Glutamatergic neuron (in vitro differentiated cells): ENCODE results near the gene HOXB3. TPM values are rescaled to one million over a fixed set of nuclear protein-coding genes. Genes with fewer than 3 reads are reported as not detected.

Experiments
- DNase-seq: peaks from one replicate; pipeline ENCODE4 v3.0.0; 2022
- H3K27ac Mint-ChIP-seq: one replicate; pipeline ENCODE4 v1.8.0; 2020; ENCODE audit warnings: mild to moderate bottlenecking, mixed read lengths, inconsistent platforms; ENCODE audit not compliant: unreplicated experiment
- H3K27me3 Mint-ChIP-seq: one replicate; pipeline ENCODE4 v1.8.0; 2020; ENCODE audit warnings: mild to moderate bottlenecking, moderate library complexity, mixed read lengths, inconsistent platforms; ENCODE audit not compliant: unreplicated experiment
- H3K36me3 Mint-ChIP-seq: one replicate; pipeline ENCODE4 v1.8.0; 2020; ENCODE audit warnings: mild to moderate bottlenecking, mixed read lengths, inconsistent platforms; ENCODE audit not compliant: unreplicated experiment
- H3K4me1 Mint-ChIP-seq: one replicate; pipeline ENCODE4 v1.8.0; 2020; ENCODE audit warnings: mild to moderate bottlenecking, low read depth, mixed read lengths, inconsistent platforms; ENCODE audit not compliant: unreplicated experiment
- H3K4me3 Mint-ChIP-seq: one replicate; pipeline ENCODE4 v1.8.0; 2020; ENCODE audit warnings: mild to moderate bottlenecking, mixed read lengths, inconsistent platforms; ENCODE audit not compliant: unreplicated experiment
- H3K9me3 Mint-ChIP-seq: one replicate; pipeline ENCODE4 v1.8.0; 2020; ENCODE audit warnings: mild to moderate bottlenecking, moderate library complexity, mixed read lengths, inconsistent platforms; ENCODE audit not compliant: unreplicated experiment
- CTCF ChIP-seq: fragments of 200-600 bp; sonication (generic); IDR thresholded peaks from one replicate; pipeline ENCODE4 v1.5.0; 2021; ENCODE audit not compliant: partially characterized antibody, unreplicated experiment
- total RNA-seq: library from RNA; stranded (reverse); fragmentation: NEBNext Ultra II Directional; extraction: Animal tissue kit (Norgen Biotek cat#: 25700); gene quantifications from one replicate; pipeline ENCODE4 v1.2.1, GENCODE V29; 2021; ENCODE audit not compliant: unreplicated experiment

The HOXB3 gene
- total RNA-seq, 1 donor from 2014 or later: not detected

GRCh38 chr17:48630925-48631692 is 41.1 kb upstream of the HOXB3 start:
- no peaks in the 10 kb centered on the region for H3K4me1 Mint-ChIP-seq
- DNase-seq: no peak
- H3K9me3 Mint-ChIP-seq: peaks cover 6% of the 10 kb centered on the region
- TF ChIP-seq CTCF: no peak
- no peak overlapping the region for H3K4me3 Mint-ChIP-seq
- peaks cover 34% of the 10 kb centered on the region for H3K27me3 Mint-ChIP-seq
- no peak overlapping the region for H3K27ac Mint-ChIP-seq
- H3K36me3 Mint-ChIP-seq: no peaks in the 10 kb centered on the region

- Mint-ChIP-seq H3K27ac (no peak overlapping the region), H3K27me3 (peaks cover 30% of the 10 kb centered on the region), H3K4me1 (no peaks in the 10 kb centered on the region), H3K36me3 (no peaks in the 10 kb centered on the region), H3K4me3 (no peak overlapping the region), H3K9me3 (peaks cover 6% of the 10 kb centered on the region)
- DNase-seq: no peak
- no peak for TF ChIP-seq CTCF
These were observed 40.2 kb upstream of the HOXB3 start for GRCh38 chr17:48630009-48630924.

- Mint-ChIP-seq H3K27me3 (peaks cover 25% of the 10 kb centered on the region), H3K27ac (no peak overlapping the region), H3K36me3 (no peaks in the 10 kb centered on the region), H3K4me1 (no peaks in the 10 kb centered on the region), H3K4me3 (no peak overlapping the region), H3K9me3 (peaks cover 5% of the 10 kb centered on the region)
- no peak for DNase-seq
- no peak for TF ChIP-seq CTCF
These were observed 39.3 kb upstream of the HOXB3 start for GRCh38 chr17:48629411-48629759.

- H3K4me1 Mint-ChIP-seq: no peaks in the 10 kb centered on the region
- peaks cover 5% of the 10 kb centered on the region for H3K9me3 Mint-ChIP-seq
- H3K4me3 Mint-ChIP-seq: no peak overlapping the region
- DNase-seq: no peak
- H3K36me3 Mint-ChIP-seq: no peaks in the 10 kb centered on the region
- H3K27me3 Mint-ChIP-seq: peaks cover 26% of the 10 kb centered on the region
- no peak for TF ChIP-seq CTCF
- H3K27ac Mint-ChIP-seq: no peak overlapping the region
These were observed 38.8 kb upstream of the HOXB3 start for GRCh38 chr17:48628649-48629410.
